H1 (cell line): ENCODE measurements around the gene HSPA1B. TPM values are rescaled to one million over a fixed set of nuclear protein-coding genes. Genes with fewer than 3 reads are reported as not detected.

Experiments
- CTCF ChIA-PET: fragments of 300-600 bp; sonication (Branson Sonifier 250); formaldehyde crosslinking; loops from one replicate; lab custom pipeline; 2021; ENCODE audit not compliant: partially characterized antibody; lab: Charles Lee
- POLR2A ChIA-PET: fragments of 300-600 bp; sonication (Branson Sonifier 250); formaldehyde crosslinking; loops from one replicate; lab custom pipeline; 2021; ENCODE audit warnings: inconsistent platforms; ENCODE audit not compliant: partially characterized antibody; lab: Charles Lee
- DNase-seq, 2 experiments: peaks; one replicate each; pipeline versions ENCODE4 v3.0.0 to v3.0.0-alpha.2; 2010 to 2022; ENCODE audit warnings: low spot score in 2 of 2, low read depth in 1 of 2, mixed read lengths in 1 of 2
- FAIRE-seq: peaks from 2 replicates; lab custom pipeline; 2011; peaks lifted over from hg19 to GRCh38; lab: Jason Lieb, UNC
- H2AFZ ChIP-seq: 2 replicates; pipeline ENCODE4 v1.8.1; 2012; ENCODE audit warnings: low read length, inconsistent platforms
- H2AK5ac ChIP-seq: 2 replicates; pipeline ENCODE4 v1.6.1; 2013; ENCODE audit warnings: low read depth, low read length
- H2BK120ac ChIP-seq: replicated peaks from 2 replicates; pipeline ENCODE3; 2013; ENCODE audit warnings: low read depth, low read length, inconsistent platforms
- H2BK12ac ChIP-seq: 2 replicates; pipeline ENCODE4 v1.6.1; 2013; ENCODE audit warnings: low read depth, low read length
- H2BK15ac ChIP-seq: 2 replicates; pipeline ENCODE4 v1.6.1; 2013; ENCODE audit warnings: low read length
- H2BK20ac ChIP-seq: 2 replicates; pipeline ENCODE4 v1.6.1; 2013; ENCODE audit warnings: low read length
- H2BK5ac ChIP-seq: 2 replicates; pipeline ENCODE4 v1.6.1; 2013; ENCODE audit warnings: low read depth, low read length
- H3K14ac ChIP-seq: 2 replicates; pipeline ENCODE4 v1.6.1; 2013; ENCODE audit warnings: inconsistent platforms; ENCODE audit not compliant: insufficient read length
- H3K18ac ChIP-seq: 2 replicates; pipeline ENCODE4 v1.6.1; 2013; ENCODE audit warnings: low read length; ENCODE audit errors: extremely low read depth
- H3K23ac ChIP-seq: 2 replicates; pipeline ENCODE4 v1.6.1; 2013; ENCODE audit warnings: inconsistent platforms; ENCODE audit not compliant: insufficient read length
- H3K23me2 ChIP-seq: 2 replicates; pipeline ENCODE4 v1.6.1; 2013; ENCODE audit warnings: low read depth, low read length
- H3K27ac ChIP-seq: 2 replicates; pipeline ENCODE4 v1.6.1; 2011; ENCODE audit warnings: low read depth, low read length, inconsistent platforms
- H3K27me3 ChIP-seq, 4 experiments: replicated peaks in 1 of 4; 1 replicate in 1 of 4; 2 replicates in 3 of 4; pipeline versions ENCODE4 v1.6.1 to v1.8.1; 2011 to 2013; ENCODE audit warnings: low read length in 3 of 4, mild to moderate bottlenecking in 3 of 4, inconsistent platforms in 2 of 4, mixed read lengths in 2 of 4, moderate library complexity in 1 of 4; ENCODE audit not compliant: control insufficient read depth in 3 of 4, insufficient read depth in 3 of 4; ENCODE audit errors: extremely low read depth in 1 of 4
- H3K36me3 ChIP-seq, 4 experiments: 2 replicates each; pipeline versions ENCODE4 v1.6.1 to v1.8.1; 2011 to 2013; ENCODE audit warnings: mild to moderate bottlenecking in 4 of 4, low read length in 3 of 4, moderate library complexity in 2 of 4, control low read depth in 1 of 4, inconsistent platforms in 1 of 4; ENCODE audit not compliant: insufficient read depth in 4 of 4, control insufficient read depth in 2 of 4
- H3K4ac ChIP-seq: replicated peaks from 2 replicates; pipeline ENCODE3; 2013; ENCODE audit warnings: low read length, low read depth, mixed read lengths, inconsistent platforms; ENCODE audit not compliant: insufficient read length
- H3K4me1 ChIP-seq, 4 experiments: replicated peaks in 1 of 4; 1 replicate in 1 of 4; 2 replicates in 3 of 4; pipeline versions ENCODE4 v1.6.1 to v1.8.1; 2011 to 2013; ENCODE audit warnings: low read length in 3 of 4, inconsistent platforms in 2 of 4, mixed read lengths in 1 of 4; ENCODE audit not compliant: insufficient read depth in 4 of 4, control insufficient read depth in 3 of 4
- H3K4me2 ChIP-seq, 2 experiments: 2 replicates each; pipeline versions ENCODE4 v1.6.1 to v1.8.1; 2011 to 2013; ENCODE audit warnings: low read depth in 2 of 2, low read length in 2 of 2, control low read depth in 1 of 2, inconsistent platforms in 1 of 2, mild to moderate bottlenecking in 1 of 2; ENCODE audit not compliant: insufficient read depth in 1 of 2
- H3K4me3 ChIP-seq, 4 experiments: fragments of 200-600, 300-600 bp in 1 of 4; sonication (generic), shearing (Covaris generic), sonication (Bioruptor Twin) in 1 of 4; 2 replicates each; pipeline versions ENCODE4 v1.5.1 to v1.8.1; 2011 to 2016; ENCODE audit warnings: low read length in 4 of 4, low read depth in 3 of 4, control low read depth in 2 of 4, inconsistent platforms in 2 of 4, mild to moderate bottlenecking in 2 of 4, mixed read lengths in 1 of 4, moderate library complexity in 1 of 4; ENCODE audit not compliant: insufficient read depth in 2 of 4; ENCODE audit errors: extremely low read depth in 1 of 4
- H3K56ac ChIP-seq: replicated peaks from 2 replicates; pipeline ENCODE3; 2013; ENCODE audit warnings: low read depth, mild to moderate bottlenecking, mixed read lengths, low read length, inconsistent platforms; ENCODE audit not compliant: insufficient read length
- H3K79me1 ChIP-seq: 2 replicates; pipeline ENCODE4 v1.6.1; 2013; ENCODE audit warnings: low read depth, low read length, control low read depth
- H3K79me2 ChIP-seq, 2 experiments: 2 replicates each; pipeline versions ENCODE4 v1.6.1 to v1.8.1; 2012 to 2013; ENCODE audit warnings: low read length in 2 of 2, mild to moderate bottlenecking in 2 of 2, inconsistent platforms in 1 of 2; ENCODE audit not compliant: insufficient read depth in 2 of 2, control insufficient read depth in 1 of 2
- H3K9ac ChIP-seq, 4 experiments: replicated peaks in 1 of 4; 1 replicate in 1 of 4; 2 replicates in 3 of 4; pipeline versions ENCODE4 v1.6.1 to v1.8.1; 2011 to 2013; ENCODE audit warnings: low read depth in 3 of 4, low read length in 3 of 4, control low read depth in 2 of 4, mild to moderate bottlenecking in 2 of 4, moderate library complexity in 2 of 4, inconsistent platforms in 1 of 4; ENCODE audit errors: extremely low read depth in 1 of 4
- H3K9me3 ChIP-seq, 2 experiments: 2 replicates each; pipeline versions ENCODE4 v1.6.1 to v1.8.1; 2012 to 2013; ENCODE audit warnings: mild to moderate bottlenecking in 2 of 2, moderate library complexity in 2 of 2, control low read depth in 1 of 2, inconsistent platforms in 1 of 2, low read depth in 1 of 2, low read length in 1 of 2, mixed read lengths in 1 of 2; ENCODE audit not compliant: insufficient read depth in 2 of 2
- H4K20me1 ChIP-seq, 2 experiments: replicated peaks in 1 of 2; 2 replicates each; pipeline versions ENCODE3 to v1.8.1; 2011 to 2013; ENCODE audit warnings: inconsistent platforms in 2 of 2, low read length in 2 of 2, mild to moderate bottlenecking in 1 of 2; ENCODE audit not compliant: insufficient read depth in 2 of 2, control insufficient read depth in 1 of 2
- H4K5ac ChIP-seq: 2 replicates; pipeline ENCODE4 v1.6.1; 2013; ENCODE audit warnings: low read length, low read depth, mixed read lengths, inconsistent platforms; ENCODE audit not compliant: insufficient read length
- H4K8ac ChIP-seq: 2 replicates; pipeline ENCODE4 v1.8.0; 2013; ENCODE audit warnings: mild to moderate bottlenecking, moderate library complexity, low read length, inconsistent platforms; ENCODE audit not compliant: insufficient read depth; ENCODE audit errors: extremely low read depth
- H4K91ac ChIP-seq: replicated peaks from 2 replicates; pipeline ENCODE3; 2013; ENCODE audit warnings: low read length, mixed read lengths, inconsistent platforms; ENCODE audit not compliant: insufficient read length
- TAF1 ChIP-seq: IDR thresholded peaks from 2 replicates; pipeline ENCODE4 v1.6.1; 2011; ENCODE audit warnings: mild to moderate bottlenecking, low read depth, low read length
- TAF7 ChIP-seq: optimal IDR thresholded peaks from 2 replicates; pipeline ENCODE3; 2011; ENCODE audit warnings: low read depth, mild to moderate bottlenecking, inconsistent platforms, low read length, moderate library complexity, borderline replicate concordance
- WGBS, 2 experiments: shearing (Covaris generic) in 1 of 2; methylation state at CpG; one replicate each; pipeline versions ENCODE4 v1.1.6 to v1.1.7; 2013 to 2015; ENCODE audit warnings: low lambda C conversion rate in 2 of 2, mixed read lengths in 2 of 2, inconsistent platforms in 1 of 2, low coverage in 1 of 2, missing lambda C conversion rate in 1 of 2; ENCODE audit not compliant: insufficient replicate concordance in 2 of 2, insufficient coverage in 1 of 2, insufficient read length in 1 of 2; ENCODE audit errors: extremely low coverage in 1 of 2, missing lambda C conversion rate in 1 of 2; 5-methylcytosine and 5-hydroxymethylcytosine counted together
- polyA plus RNA-seq, 7 experiments: library from polyadenylated mRNA; depleted of rRNA in 3 of 7; stranded (reverse) in 5 of 7; unstranded in 2 of 7; fragments of >200 nt in 5 of 7; fragments of 200-250 nt in 2 of 7; gene quantifications; 1 replicate in 5 of 7; 2 replicates in 1 of 7; 4 replicates in 1 of 7; pipeline versions ENCODE4 v1.2.1 to v1.2.3, GENCODE V29; 2011 to 2013; ENCODE audit warnings: missing spikeins in 2 of 7, mixed read lengths in 2 of 7
- total RNA-seq: library from RNA; stranded (reverse); fragmentation: NEBNext Ultra II Directional; extraction: Animal tissue kit (Norgen Biotek cat#: 25700); gene quantifications from 2 replicates; pipeline ENCODE4 v1.2.1, GENCODE V29; 2021

HSPA1B gene
- total and polyA plus RNA-seq, 2 of the 8 experiments (the other 6 are each of a cell fraction or from before 2014, with no cell fraction given): 36.6 to 76.6 TPM

- DNase-seq: no peak
- no peak overlapping the region for H4K8ac ChIP-seq
- POLR2A ChIA-PET: interaction anchor here (0.6 to 10.7 kb wide), 8 partner anchors 8 to 115 kb away, joined by 3 to 85 read pairs (median 4); partner anchors contain the start of genes GPANK1, HSPA1B and VARS1
- no peak overlapping the region for H3K56ac ChIP-seq
- H3K23me2 ChIP-seq: 0 out of 2 replicates have a peak, but pooled peaks cover 1% of the 10 kb centered on the region
- 96% methylated on average over 10 of the region's 10 CpGs; no CpG with 5 or more reads in 1 of the 2 experiments for WGBS, 2 experiments
- H3K27ac ChIP-seq: no peak overlapping the region
- peaks cover 26 to 64% (median 50%) of the 10 kb centered on the region in 4 experiments for H3K36me3 ChIP-seq
- H2AFZ ChIP-seq: no peak overlapping the region
- H2BK15ac ChIP-seq: no peak overlapping the region
- H3K18ac ChIP-seq: no peak overlapping the region
- H3K27me3 ChIP-seq: no peaks in the 10 kb centered on the region; a peak in 1 of 7 replicates
- no peaks in the 10 kb centered on the region for H3K79me1 ChIP-seq
- no peak overlapping the region for H3K4ac ChIP-seq
- no peak overlapping the region for H4K5ac ChIP-seq
- no peaks in the 10 kb centered on the region for H3K79me2 ChIP-seq
- no peak for FAIRE-seq
- H3K4me3 ChIP-seq: no peak overlapping the region
- H2BK12ac ChIP-seq: no peak overlapping the region
- TF ChIP-seq TAF1 (no peak), TAF7 (no peak)
- TF ChIP-seq, all 59 proteins: peak for 0
- Histone ChIP-seq H3K9ac (no peak overlapping the region), H4K20me1 (peaks cover 1 to 3% of the 10 kb centered on the region in 2 experiments), H3K9me3 (no peaks in the 10 kb centered on the region), H3K4me2 (no peak overlapping the region), H2AK5ac (no peak overlapping the region), H2BK5ac (no peak overlapping the region), H3K23ac (no peak overlapping the region), H2BK120ac (no peak overlapping the region), H3K14ac (no peak overlapping the region), H3K4me1 (peaks cover 0 to 7% (median 3%) of the 10 kb centered on the region in 4 experiments; a peak in 3 of 7 replicates), H2BK20ac (no peak overlapping the region), H4K91ac (no peak overlapping the region)
- CTCF ChIA-PET: interaction anchor here (0.9 to 15.6 kb wide), 6 partner anchors 5 to 112 kb away, joined by 3 to 228 read pairs (median 10); partner anchors contain the start of genes LSM2, VARS1 and VWA7
Observed at GRCh38 chr6:31779908-31780307, 47.6 kb upstream of the HSPA1B start.
